Ovary (tissue), 3 donors: Measurements from ENCODE around the gene PHF21B.

ENCODE experiments used
- POLR2A ChIP-seq: fragments of 450-650 bp; IDR thresholded peaks from one replicate; pipeline ENCODE4 v1.6.1; 2017; ENCODE audit warnings: antibody characterized with exemption, mild to moderate bottlenecking, moderate library complexity
- TF ChIP-seq, protein P1 (sequence below), 3 donors: fragments of 450-650 bp in 2 of 3; fragments of 200-600 bp in 1 of 3; IDR thresholded peaks; one replicate each; pipeline versions ENCODE4 v1.5.1 to v1.8.0; 2016 to 2022; ENCODE audit warnings: antibody characterized with exemption in 3 of 3, mild to moderate bottlenecking in 1 of 3
- donor health status: DM: no; HTN: no; CAD: no.

DNA sequence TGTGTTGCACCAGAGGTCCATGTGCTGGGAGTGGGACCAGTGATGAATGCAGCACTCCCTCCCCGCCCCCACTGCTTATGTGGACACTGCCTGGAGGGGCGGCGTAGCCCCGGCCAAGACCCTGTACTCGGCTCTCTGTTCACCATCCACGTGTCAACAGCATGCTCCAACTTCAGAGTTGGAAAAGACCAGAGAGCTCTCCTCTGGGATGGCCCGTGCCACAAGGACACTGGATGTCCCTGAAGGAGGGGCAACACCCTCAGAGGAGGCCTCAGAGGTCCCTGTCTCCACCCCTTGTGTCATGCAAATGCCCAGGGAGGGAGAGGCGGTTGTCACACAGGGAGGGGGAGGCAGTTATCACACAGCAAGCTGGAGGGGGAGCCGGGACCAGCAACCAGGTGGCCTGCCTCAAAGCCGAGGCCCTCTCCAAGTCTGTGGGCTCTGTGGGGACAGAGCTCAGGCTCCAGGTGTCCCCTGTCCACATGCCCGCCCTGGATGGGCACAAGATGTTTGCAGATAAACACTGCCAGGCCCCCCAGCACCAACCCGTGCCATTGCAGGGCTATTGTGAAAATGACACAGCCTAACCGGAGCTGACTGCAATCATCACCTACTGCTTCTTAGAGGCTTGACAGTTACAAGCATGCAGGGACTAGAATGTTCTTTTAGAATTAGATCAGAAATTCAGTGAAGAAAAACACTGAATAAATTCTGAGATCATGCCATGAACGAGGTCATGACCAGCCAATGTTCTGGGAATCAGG is 121.1 kb downstream of the PHF21B start:
- TF ChIP-seq, protein P1, sequence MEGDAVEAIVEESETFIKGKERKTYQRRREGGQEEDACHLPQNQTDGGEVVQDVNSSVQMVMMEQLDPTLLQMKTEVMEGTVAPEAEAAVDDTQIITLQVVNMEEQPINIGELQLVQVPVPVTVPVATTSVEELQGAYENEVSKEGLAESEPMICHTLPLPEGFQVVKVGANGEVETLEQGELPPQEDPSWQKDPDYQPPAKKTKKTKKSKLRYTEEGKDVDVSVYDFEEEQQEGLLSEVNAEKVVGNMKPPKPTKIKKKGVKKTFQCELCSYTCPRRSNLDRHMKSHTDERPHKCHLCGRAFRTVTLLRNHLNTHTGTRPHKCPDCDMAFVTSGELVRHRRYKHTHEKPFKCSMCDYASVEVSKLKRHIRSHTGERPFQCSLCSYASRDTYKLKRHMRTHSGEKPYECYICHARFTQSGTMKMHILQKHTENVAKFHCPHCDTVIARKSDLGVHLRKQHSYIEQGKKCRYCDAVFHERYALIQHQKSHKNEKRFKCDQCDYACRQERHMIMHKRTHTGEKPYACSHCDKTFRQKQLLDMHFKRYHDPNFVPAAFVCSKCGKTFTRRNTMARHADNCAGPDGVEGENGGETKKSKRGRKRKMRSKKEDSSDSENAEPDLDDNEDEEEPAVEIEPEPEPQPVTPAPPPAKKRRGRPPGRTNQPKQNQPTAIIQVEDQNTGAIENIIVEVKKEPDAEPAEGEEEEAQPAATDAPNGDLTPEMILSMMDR (IDR thresholded peaks at IDR 0.05): no peak
- no peak for TF ChIP-seq POLR2A
